ENCODE data around the gene ABCC6.
"Not testable (repeated sequence)": the region's sequence is repeated elsewhere in the genome, so short reads cannot be mapped to it uniquely, and the experiment has no call there.

DNA sequence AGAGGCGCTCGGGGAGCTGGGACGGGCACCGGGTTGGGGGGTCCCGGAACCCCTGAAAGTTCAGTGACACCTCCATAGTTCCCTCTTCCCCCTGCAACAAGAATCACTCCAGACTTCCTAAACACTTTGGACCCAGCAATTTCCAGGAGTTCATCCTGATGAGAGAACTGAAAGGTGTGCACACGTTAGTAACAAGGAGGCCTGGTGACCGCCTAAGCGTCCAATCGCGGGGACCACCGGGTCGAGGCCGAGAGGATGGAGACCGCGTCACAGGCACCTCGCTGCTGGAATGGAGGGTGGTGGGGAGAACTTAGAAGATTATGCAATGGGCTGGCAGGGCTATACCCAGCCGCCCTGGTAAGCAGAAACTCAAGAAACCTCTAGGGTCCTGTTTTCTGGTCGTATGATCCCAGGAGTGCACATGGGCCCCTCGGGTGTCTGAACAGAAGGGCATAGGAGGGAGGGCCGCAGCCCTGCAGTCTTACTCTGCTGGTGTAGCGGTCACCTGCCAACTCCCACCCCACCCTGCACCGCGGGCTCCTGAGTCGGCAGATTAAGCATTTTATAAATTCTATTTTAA lies 458 bp upstream of the ABCC6 start:
- TF ChIP-seq POLR2A (IDR thresholded peaks at IDR 0.05); CTCF (IDR thresholded peaks at IDR 0.05 in 4 of 5, conservative IDR thresholded peaks at IDR 0.05 in 1 of 5): not testable (repeated sequence)
